Measurements from ENCODE around the gene SPOCK2. TPM values are rescaled to one million over a fixed set of nuclear protein-coding genes. Genes with fewer than 3 reads are reported as not detected.
"Not testable (repeated sequence)": the region's sequence is repeated elsewhere in the genome, so short reads cannot be mapped to it uniquely, and the experiment has no call there.

Gene SPOCK2
- polyA plus RNA-seq, 10 donors = 1.9 to 15.9 (median 3.6) TPM

GRCh38 chr10:72032409-72033162 is 55.8 kb downstream of the SPOCK2 start:
- not testable (repeated sequence) for DNase-seq

GRCh38 chr10:72031706-72032105 is 56.6 kb downstream of the SPOCK2 start:
- no peak for DNase-seq

- peak in 1 of 3 donors; percentile 45 for DNase-seq
Observed at GRCh38 chr10:72030762-72031543, 57.4 kb downstream of the SPOCK2 start.

- DNase-seq = no peak
Observed at GRCh38 chr10:72029414-72029813, 58.9 kb downstream of the SPOCK2 start.

- DNase-seq = no peak
Observed at GRCh38 chr10:72027498-72027897, 60.9 kb downstream of the SPOCK2 start.

GRCh38 chr10:72026278-72027111 is 61.9 kb downstream of the SPOCK2 start:
- peak in 1 of 3 donors; percentile 55 for DNase-seq

GRCh38 chr10:72025832-72026231 is 62.5 kb downstream of the SPOCK2 start:
- DNase-seq = no peak

GRCh38 chr10:72025400-72025799 is 63.0 kb downstream of the SPOCK2 start:
- no peak for DNase-seq

GRCh38 chr10:72024596-72024995 is 63.8 kb downstream of the SPOCK2 start:
- peak in 1 of 3 donors; percentile 15 for DNase-seq

GRCh38 chr10:72022228-72022627 is 66.1 kb downstream of the SPOCK2 start:
- no peak for DNase-seq

- no peak for DNase-seq
Observed at GRCh38 chr10:72020914-72021809, 67.2 kb downstream of the SPOCK2 start.

- DNase-seq = no peak
Observed at GRCh38 chr10:72019085-72019876, 69.1 kb downstream of the SPOCK2 start.

- peak in 2 of 3 donors; percentile 57 to 58 for DNase-seq
Observed at GRCh38 chr10:72016608-72017300, 71.6 kb downstream of the SPOCK2 start.

GRCh38 chr10:72015841-72016240 is 72.5 kb downstream of the SPOCK2 start:
- DNase-seq = no peak

- DNase-seq = no peak
Observed at GRCh38 chr10:72014785-72015480, 73.4 kb downstream of the SPOCK2 start.

GRCh38 chr10:72014197-72014596 is 74.2 kb downstream of the SPOCK2 start:
- DNase-seq = peak in 1 of 3 donors; percentile 23

- DNase-seq = no peak
Observed at GRCh38 chr10:72013202-72013945, 75.0 kb downstream of the SPOCK2 start.

- no peak for DNase-seq
Observed at GRCh38 chr10:72012796-72013195, 75.6 kb downstream of the SPOCK2 start.

Data from muscle of back (tissue), 11 donors.